ENCODE results near the gene KRTAP13-3. TPM values are rescaled to one million over a fixed set of nuclear protein-coding genes. Genes with fewer than 3 reads are reported as not detected.

Gene KRTAP13-3, protein sequence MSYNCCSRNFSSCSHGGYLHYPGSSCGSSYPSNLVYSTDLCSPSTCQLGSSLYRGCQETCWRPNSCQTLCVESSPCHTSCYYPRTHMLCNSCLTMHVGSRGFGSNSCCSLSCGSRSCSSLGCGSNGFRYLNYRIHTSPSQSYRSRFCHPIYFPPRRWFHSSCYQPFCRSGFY
- not detected in 2 replicates for total RNA-seq

DNA sequence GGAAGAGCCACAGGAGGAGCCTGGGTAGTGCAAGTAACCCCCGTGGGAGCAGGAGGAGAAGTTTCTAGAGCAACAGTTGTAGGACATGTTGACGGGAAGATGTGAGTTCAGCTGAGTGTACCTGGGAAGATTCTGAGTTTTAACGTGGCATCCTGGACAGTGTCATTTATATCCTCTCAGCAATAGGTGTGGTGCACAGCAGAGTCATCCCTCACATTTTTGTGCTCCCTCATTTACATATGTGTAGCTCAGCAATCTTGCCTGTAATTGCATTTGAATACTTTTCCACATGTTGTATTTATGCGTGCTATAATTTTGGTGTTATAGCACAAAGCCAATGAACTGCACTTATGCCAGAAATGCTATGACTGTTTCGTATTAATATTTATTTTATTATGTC, at the start of gene KRTAP13-3:
TSS of gene KRTAP13-3 (minus strand) at position 101 of the 400 bp plus-strand sequence. CDS start at position 87, 14 bp downstream.
- no peak for DNase-seq

DNA sequence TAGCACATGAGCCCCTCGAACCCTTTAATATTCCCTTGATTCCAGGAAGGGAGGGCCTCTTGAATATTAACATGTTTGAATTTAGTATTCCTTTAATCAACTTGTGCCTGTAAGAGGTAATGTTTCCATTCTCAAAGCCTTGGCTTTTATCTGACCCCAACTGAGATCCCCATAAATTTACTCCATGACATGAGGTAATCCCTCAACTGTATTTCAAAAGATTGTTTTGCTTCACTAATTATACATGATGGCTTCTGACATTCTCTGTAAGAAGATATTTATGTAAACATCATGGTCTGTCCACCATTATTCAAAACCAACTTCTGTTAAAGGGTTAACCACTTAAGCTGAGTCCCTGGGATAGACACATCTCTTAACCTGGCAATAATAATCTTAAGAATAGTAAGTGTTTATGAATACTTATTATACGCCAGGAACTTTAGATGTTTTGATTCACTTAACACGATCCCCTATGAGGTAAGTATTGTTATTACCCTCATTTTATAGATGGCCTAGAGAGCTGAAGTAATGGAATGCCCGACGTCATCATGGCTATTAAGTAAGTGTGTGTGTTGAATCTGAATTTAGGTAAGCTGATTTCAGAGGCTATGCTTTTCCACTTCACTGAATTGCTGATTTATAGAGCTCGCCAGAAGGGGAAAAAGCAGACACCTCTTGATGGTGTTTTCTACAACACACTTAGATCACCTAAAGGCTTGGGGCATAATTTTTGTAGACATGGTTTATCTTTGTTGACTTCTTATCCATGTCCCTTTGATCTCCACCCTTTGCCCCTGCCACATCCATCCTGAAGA, 43.4 kb upstream of the KRTAP13-3 start:
- no peak for DNase-seq

DNA sequence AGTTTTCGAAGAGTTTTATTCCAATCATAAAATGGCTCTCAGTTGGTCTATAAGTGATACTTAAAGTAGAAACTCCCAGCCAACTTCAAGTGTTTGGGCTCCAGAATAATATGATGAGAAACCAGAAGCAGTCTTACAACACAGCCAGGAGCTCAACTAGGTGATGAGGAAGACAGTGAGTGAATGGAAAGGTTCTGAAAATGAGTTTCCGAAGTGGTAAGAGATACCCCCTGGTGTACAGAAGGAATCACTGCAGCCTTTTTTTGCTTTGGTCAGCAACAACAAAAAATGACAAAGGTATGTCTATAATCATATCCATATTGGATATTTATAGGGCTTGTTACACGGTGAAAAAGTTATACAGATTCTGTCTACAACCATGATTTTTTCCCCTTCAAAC, 38.0 kb upstream of the KRTAP13-3 start:
- DNase-seq, result no peak

DNA sequence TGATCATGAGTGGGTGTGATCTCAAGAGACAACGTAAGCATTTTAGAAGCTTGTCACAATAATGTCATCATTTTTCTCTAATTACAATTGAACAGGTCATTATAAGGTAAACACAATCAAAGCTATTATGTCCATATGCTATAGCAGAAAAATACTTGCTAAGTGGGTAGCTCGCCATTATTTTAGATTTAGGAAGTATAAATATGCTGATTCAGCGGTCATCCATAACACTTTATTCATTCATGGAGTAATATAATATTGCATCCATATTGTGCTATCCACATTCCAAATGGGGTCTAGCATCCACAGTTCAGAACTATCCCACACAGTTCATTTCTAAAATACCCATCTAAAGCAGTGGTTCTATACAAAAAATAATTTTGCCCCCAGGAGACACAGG, 22.8 kb upstream of the KRTAP13-3 start:
- DNase-seq, result no peak

DNA sequence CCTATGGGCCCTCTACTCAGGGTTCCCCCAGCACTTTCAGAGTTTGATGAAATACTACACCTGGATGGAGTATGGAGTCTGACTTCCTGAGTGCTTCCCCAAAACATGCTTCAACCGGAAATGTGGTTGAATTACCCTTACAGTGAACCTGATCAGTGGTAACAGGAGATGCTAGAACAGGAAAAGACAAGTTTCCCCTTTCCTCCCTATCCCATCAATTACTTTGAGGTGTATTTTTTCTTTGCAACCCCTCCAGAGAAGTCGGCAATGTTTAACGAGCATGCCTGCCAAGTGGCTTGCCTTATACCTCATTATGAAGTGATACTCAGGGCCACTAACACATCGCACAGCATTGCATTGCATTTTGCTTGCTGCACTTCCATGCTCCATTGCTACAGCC, 21.3 kb upstream of the KRTAP13-3 start:
- DNase-seq, result no peak

DNA sequence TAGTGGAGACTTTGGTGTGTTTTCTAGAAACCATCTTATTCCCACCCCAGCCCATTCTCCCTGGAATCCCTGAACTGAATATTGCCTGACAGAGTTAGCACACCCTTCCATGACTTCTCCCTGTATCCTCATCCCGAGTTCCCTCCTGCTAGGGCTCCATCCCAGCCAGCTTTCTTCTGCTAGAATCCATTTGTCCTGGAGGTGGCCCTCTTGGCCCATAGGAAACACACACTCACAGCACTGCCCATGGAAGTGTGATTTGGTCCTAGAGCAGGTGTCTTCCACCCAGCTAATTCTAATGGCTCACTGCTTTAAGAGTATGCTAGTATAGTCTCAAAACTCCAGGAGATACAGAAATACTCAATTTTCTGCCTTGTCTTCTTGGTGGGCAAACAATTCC, 18.5 kb upstream of the KRTAP13-3 start:
- no peak for DNase-seq

DNA sequence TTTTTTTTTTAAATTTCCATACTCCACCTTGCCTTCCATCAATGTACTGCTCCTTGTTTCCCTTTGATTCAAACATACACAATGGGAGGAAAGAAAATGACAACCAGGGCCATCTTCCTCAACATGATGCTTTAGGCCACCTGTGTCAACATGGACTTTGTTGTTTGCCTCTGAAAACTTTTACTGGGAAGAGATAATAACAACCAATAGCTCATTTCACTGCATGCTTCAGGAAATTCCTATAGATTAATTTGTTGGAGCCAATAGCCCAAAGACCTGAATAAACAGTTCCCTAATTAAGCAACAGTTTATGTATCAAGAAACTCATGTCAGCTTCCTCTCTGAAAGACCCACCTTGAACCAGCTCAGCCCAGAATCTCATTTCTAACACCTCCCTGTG, 17.5 kb upstream of the KRTAP13-3 start:
- DNase-seq, result no peak

DNA sequence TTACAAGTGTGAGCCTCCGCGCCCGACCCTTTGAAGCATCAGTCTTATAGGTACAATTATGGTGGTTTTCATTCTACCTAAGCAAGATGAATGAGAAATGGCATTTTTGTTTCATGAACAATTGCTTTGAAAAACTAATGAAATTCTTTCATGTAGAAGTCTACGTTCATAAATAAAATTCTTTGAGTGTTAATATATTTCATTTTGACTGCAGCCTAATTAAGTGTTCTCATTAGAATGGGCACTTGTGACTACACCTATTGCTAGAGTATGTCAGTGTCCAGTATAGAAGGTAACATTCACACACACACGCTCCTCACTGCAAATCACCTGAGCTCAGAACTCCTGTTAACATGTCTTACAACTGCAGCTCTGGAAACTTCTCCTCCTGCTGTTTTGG, 14.2 kb upstream of the KRTAP13-3 start, which contains the start of gene KRTAP15-1:
TSS of gene KRTAP15-1 (plus strand) at position 301 of the 400 bp plus-strand sequence. CDS start at position 354, 53 bp downstream.
- no peak for DNase-seq

DNA sequence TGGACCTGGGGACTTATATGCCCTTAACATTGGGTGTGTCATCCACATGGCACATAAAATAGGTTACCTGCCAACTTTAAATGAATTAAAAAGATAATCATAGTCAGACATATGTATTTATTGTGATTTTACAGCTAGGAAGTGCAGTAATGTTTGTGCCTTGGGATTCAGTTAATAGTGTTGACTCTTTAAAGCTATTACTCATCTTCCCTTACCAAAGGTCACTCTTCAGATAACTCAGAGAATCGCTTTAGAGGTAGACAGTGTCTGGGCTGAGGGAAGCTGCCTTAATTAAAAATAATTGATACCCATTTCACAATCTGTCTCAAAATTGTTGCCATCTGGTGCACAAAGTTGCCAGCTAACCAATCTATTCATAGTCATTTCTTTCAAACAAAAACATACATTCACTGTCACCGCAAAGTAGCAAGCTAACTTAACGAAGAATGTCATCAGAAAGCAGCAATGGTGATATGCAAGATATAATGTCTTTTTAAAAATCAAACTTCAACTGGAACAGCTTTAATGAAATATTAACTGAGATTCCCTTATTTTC, 11.4 kb upstream of the KRTAP13-3 start:
- DNase-seq, result no peak

DNA sequence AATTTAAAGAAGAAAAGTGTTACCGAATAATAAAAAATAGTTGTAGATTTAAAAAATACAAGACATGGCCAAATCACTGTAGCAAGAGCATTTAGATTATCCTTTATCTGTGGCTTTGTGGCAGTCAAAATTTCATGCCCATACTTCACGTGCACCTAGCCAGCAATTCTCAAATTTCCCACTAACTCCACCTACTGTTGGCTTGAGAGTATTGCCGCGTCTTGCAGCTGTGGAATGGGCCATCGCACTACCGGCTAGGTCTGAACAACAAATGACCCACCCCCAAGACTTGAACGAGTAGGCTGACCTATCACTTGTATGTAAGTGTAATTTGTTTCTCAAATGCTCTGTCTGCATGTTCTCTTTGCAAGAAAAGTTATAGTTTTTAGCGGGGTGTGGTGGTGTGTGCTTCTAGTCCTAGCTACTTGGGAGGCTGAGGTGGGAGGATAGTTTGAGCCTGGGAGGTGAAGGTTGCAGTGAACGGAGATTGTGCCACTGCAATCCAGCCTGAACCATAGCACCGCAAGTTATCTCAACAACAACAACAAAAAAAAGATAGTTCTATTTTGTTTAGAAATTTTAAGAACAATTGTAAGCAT, 8.4 kb upstream of the KRTAP13-3 start:
- peak; percentile 9 for DNase-seq

DNA sequence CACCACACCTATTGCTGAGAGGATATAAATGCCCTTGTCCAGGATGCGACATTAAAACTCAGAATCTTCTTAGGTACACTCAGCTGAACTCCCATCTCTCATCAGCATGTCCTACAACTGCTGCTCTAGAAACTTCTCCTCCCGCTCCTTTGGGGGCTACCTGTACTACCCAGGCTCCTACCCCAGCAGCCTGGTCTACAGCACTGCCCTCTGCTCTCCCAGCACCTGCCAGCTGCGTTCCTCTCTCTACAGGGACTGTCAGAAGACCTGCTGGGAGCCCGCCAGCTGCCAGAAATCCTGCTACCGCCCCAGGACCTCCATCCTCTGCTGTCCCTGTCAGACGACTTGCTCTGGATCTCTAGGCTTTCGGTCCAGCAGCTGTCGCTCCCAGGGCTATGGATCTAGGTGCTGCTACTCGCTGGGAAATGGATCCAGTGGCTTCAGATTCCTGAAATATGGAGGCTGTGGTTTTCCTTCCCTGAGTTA, 4.5 kb upstream of the KRTAP13-3 start, which contains the start of gene KRTAP13-4:
TSS of gene KRTAP13-4 (plus strand) at position 51 of the 486 bp plus-strand sequence. CDS start at position 107, 56 bp downstream.
- DNase-seq, result no peak

DNA sequence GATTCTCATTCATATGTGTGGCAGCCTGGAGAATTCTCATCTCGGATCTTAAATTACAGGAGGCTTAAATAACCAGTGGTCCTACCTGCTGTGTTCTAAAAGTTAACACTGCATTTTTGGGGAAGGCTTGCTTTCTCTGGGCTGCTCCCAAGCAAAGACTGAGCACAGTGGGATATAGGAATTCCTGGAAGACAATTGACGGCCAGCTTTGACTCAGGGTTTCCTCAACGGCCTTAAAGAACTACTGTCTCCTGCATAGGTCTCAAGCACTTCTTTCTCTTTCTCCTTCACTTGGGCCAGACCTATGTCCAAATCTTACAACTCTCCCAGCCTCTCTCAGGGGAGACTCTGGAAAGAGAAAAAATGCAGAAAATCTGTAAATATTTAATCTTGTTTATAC, 1.0 kb upstream of the KRTAP13-3 start:
- DNase-seq, result no peak

DNA sequence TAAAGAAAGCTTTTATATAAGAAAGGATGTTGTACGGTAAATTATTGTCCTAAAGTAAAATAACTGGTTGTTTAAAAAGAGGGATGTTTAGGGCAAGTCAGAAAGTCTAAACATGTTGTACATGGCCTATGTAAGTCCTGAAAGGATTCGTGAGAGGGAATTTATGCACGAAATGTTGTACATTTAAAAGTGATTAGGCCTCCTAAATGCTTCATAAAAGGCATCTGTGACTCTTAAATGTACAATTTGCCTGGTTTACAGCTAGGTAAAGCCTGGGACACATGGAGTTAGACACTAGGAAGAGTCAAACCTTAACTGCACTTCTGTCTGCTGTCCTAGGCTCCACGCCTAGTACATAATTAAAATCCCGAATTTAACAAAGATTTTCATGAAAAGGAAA, 9.7 kb downstream of the KRTAP13-3 start:
- no peak for DNase-seq

DNA sequence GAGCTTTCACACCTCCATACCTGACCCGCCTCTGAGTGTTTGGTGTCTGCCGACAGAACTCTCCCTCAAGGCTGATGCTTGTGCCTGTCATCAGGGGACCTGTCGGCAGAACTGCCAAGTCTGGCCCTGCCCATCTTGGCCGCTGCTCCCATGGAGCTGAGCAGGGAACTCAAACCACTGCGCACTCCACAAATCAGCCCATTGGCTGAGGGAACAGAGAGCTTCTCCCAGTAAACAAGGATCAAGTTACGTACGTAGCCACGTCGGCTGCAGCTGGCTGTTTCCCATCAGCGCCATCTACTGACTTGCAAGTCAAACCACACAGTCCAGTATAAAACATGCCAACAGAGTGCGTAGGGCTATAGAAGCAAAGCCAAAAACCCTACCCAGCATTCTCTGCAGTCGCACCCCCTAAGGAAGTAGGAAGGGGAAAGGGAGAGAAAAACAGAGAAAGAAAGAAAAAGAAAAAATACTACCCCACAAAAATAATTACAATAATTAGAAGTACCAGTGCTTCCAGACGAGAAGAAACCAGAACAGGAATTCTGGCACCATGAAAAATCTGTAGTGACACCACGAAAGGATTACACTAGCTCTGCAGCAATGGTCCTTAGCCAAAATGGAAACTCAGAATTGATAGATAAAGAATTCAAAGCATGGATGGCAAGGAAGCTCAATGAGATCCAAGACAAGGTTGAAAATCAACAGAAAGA, 16.8 kb downstream of the KRTAP13-3 start:
- peak; percentile 1 for DNase-seq

DNA sequence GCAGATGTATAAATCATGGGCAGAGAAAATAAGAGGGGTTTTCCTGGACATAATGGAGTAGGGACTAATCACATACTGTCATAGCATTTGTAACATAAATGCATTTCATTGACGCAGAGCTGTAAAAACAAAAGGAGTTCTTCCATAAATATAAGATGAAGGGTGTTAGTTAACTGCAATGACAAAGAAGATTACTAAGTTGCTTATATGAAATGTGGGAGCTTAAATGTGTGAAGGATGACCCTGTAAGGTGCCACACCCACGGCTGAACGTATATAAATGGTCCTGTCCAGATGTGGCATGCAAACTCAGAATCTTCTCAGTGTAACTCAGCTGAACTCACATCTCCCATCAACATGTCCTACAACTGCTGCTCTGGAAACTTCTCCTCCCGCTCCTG, 30.0 kb downstream of the KRTAP13-3 start, which contains the start of gene KRTAP13-1:
TSS of gene KRTAP13-1 (plus strand) at position 301 of the 400 bp plus-strand sequence. CDS start at position 357, 56 bp downstream.
- no peak for DNase-seq

DNA sequence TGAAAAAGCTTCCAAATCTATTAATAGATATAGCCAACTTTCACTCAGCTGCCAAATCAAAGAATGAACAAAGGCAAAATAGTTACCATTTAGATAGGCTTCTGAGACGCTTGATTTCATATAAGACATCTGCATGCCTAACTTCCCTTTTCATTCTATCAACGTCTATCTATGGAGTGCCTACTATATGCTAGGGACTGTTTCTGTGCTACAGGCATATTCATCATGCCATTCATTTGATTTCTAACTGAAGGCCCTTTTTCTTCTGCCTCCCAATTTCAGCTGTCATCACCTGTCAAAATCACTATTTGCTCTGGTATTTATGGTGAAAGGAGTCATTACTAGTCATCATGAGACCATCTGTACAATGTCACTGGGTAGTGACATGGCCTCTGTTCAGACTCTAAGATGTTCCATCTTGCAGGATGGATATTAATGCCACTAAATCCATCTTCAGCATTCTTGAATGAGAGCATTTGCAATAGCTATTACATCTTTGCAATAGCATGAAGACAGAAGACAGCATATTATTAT, 34.2 kb downstream of the KRTAP13-3 start:
- DNase-seq, result no peak

DNA sequence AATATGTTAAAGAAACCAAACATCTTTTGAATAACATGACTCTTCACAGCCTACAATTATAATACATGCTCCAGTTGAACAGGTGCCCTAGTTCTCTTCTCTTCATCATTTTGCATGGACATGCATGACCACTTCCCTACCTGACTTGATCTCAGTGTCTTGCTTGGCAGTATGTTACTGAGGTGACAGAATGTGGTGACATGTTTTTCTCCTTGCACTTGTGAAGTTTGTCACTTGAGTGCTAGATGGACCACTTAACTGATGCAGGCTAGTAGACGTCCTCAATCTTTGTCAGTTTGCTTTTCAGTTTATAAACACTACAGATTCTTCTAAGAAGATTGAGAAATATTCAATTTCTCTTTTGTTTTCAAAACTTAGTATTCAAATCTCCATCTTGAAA, 43.5 kb downstream of the KRTAP13-3 start:
- DNase-seq, result no peak

Other genes with a start within 250 kb of the KRTAP13-3 start
- gene CLDN8, start 209.8 kb downstream of the KRTAP13-3 start, total RNA-seq, result not detected in 2 replicates
- not detected in 2 replicates for gene KRTAP24-1, start 143.0 kb downstream of the KRTAP13-3 start, total RNA-seq
- gene KRTAP25-1, start 136.4 kb downstream of the KRTAP13-3 start, total RNA-seq, result not detected in 2 replicates
- not detected in 2 replicates for gene KRTAP26-1, start 105.6 kb downstream of the KRTAP13-3 start, total RNA-seq
- not detected in 2 replicates for gene KRTAP27-1, start 88.2 kb downstream of the KRTAP13-3 start, total RNA-seq
- gene KRTAP23-1, start 77.3 kb downstream of the KRTAP13-3 start, total RNA-seq, result not detected in 2 replicates
- gene KRTAP13-2, start 53.7 kb downstream of the KRTAP13-3 start, total RNA-seq, result not detected in 2 replicates
- not detected in 2 replicates for gene KRTAP13-1, start 29.9 kb downstream of the KRTAP13-3 start, total RNA-seq
- gene KRTAP13-4, start 4.3 kb upstream of the KRTAP13-3 start, total RNA-seq, result not detected in 2 replicates
- gene KRTAP15-1, start 14.3 kb upstream of the KRTAP13-3 start, total RNA-seq, result not detected in 2 replicates
- gene KRTAP19-1, start 54.4 kb upstream of the KRTAP13-3 start, total RNA-seq, result not detected in 2 replicates
- not detected in 2 replicates for gene KRTAP19-2, start 61.5 kb upstream of the KRTAP13-3 start, total RNA-seq
- not detected in 2 replicates for gene KRTAP19-3, start 66.1 kb upstream of the KRTAP13-3 start, total RNA-seq
- gene KRTAP19-4, start 71.2 kb upstream of the KRTAP13-3 start, total RNA-seq, result not detected in 2 replicates
- not detected in 2 replicates for gene KRTAP19-5, start 76.2 kb upstream of the KRTAP13-3 start, total RNA-seq
- gene KRTAP19-6, start 115.9 kb upstream of the KRTAP13-3 start, total RNA-seq, result not detected in 2 replicates
- gene KRTAP19-7, start 135.4 kb upstream of the KRTAP13-3 start, total RNA-seq, result not detected in 2 replicates
- gene KRTAP22-2, start 164.5 kb upstream of the KRTAP13-3 start, total RNA-seq, result not detected in 2 replicates
- gene KRTAP6-3, start 166.5 kb upstream of the KRTAP13-3 start, total RNA-seq, result not detected in 2 replicates
- gene KRTAP6-2, start 173.0 kb upstream of the KRTAP13-3 start, total RNA-seq, result not detected in 2 replicates
- gene KRTAP22-1, start 175.2 kb upstream of the KRTAP13-3 start, total RNA-seq, result not detected in 2 replicates
- gene KRTAP6-1, start 188.0 kb upstream of the KRTAP13-3 start, total RNA-seq, result not detected in 2 replicates
- not detected in 2 replicates for gene KRTAP20-1, start 190.5 kb upstream of the KRTAP13-3 start, total RNA-seq
- not detected in 2 replicates for gene KRTAP20-4, start 194.7 kb upstream of the KRTAP13-3 start, total RNA-seq
- not detected in 2 replicates for gene KRTAP20-2, start 209.3 kb upstream of the KRTAP13-3 start, total RNA-seq
- not detected in 2 replicates for gene KRTAP20-3, start 216.9 kb upstream of the KRTAP13-3 start, total RNA-seq